HUES64 (cell line): ENCODE measurements around the gene HOXA11.

Experiments
- H3K27ac ChIP-seq: 2 replicates; pipeline ENCODE4 v1.7.0; 2013; ENCODE audit warnings: low read depth, low read length, inconsistent platforms
- H3K27me3 ChIP-seq: 2 replicates; pipeline ENCODE4 v1.6.1; 2013; ENCODE audit warnings: mild to moderate bottlenecking, low read length; ENCODE audit not compliant: insufficient read depth
- H3K36me3 ChIP-seq: 2 replicates; pipeline ENCODE4 v1.6.1; 2013; ENCODE audit warnings: mild to moderate bottlenecking, low read length; ENCODE audit not compliant: insufficient read depth
- H3K4me1 ChIP-seq: 2 replicates; pipeline ENCODE4 v1.6.1; 2013; ENCODE audit warnings: mild to moderate bottlenecking, low read length, moderate library complexity; ENCODE audit not compliant: insufficient read depth
- H3K4me3 ChIP-seq: 2 replicates; pipeline ENCODE4 v1.5.1; 2013; ENCODE audit warnings: mild to moderate bottlenecking, low read length, moderate library complexity
- H3K9ac ChIP-seq: 2 replicates; pipeline ENCODE4 v1.6.1; 2013; ENCODE audit warnings: mild to moderate bottlenecking, low read depth, low read length
- H3K9me3 ChIP-seq: 2 replicates; pipeline ENCODE4 v1.6.1; 2013; ENCODE audit warnings: low read depth, low read length; ENCODE audit not compliant: insufficient read depth
- whole genome bisulfite sequencing: fragments of 150-250, 120-280 bp; methylation state at CpG from one replicate; pipeline ENCODE4 v1.1.7; 2013; ENCODE audit warnings: missing lambda C conversion rate; 5-methylcytosine and 5-hydroxymethylcytosine counted together

The HOXA11 gene

DNA sequence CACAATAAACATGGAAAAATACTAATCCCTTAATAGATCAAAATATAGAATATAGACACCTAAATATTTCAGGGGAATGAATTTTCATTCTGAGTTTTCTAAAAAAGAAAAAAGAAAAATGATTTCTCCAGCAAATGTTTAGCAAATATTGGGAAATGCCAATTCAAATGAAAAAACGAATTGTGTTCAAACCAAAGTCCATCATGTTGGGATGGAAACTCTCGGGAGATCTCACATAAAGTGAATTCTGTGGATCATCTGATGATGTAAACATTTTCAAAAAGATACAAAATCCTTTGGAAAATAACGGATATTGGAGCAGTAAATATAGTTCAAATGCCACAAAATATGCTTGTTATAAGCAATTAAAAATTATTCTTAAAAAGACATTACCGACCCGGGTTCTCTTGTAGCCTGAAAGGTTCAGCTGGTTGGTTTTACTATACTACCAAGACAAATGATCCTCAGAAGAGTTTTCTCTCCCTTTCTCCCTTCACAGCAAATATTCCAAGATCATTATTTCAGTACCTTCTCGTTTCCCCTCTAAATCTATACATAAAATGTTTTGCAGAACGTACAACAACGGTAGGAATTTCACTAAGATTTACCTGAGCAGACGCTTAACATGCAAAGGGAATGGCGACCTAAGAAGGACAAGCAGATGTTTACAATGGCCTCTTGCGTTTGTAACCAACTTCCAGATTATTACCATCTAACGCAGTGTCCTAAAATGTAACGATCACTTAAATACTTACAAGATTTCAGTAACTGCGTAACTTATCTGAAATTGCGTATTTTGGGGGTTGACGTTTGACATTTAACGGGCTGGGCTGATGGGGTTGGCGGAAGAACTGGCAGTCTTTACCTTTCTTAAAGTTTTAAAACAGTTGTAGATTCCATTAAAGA is 12.4 kb upstream of the HOXA11 start:
- Histone ChIP-seq H3K36me3 (no peaks in the 10 kb centered on the region), H3K4me3 (no peak overlapping the region), H3K27me3 (peaks cover 100% of the 10 kb centered on the region), H3K9ac (no peak overlapping the region), H3K4me1 (no peaks in the 10 kb centered on the region), H3K27ac (no peak overlapping the region), H3K9me3 (no peaks in the 10 kb centered on the region)
- WGBS, result 22% methylated on average over 17 of the region's 18 CpGs

DNA sequence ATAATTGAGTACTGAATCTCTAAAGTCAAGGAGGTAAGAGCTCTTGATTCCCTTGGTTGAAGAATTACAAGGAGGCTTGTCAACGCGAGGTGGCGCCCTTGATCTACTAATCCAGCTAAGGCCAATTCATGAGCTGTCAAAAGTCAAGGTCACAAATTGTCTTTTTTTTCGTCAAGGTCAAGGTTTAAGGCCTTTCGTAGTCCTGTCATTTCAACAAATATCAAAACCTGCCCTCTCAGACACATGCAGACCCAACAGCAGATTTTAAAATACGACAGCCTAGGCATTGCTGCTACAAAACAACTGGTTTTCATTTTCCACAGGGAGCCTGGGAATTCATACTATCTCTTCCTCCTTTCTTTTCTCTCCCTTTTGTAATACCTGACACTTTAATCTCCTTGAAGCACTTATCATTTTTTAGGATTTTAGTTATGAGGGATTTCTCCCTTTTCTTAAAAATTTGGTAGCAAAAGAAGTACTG is 11.3 kb upstream of the HOXA11 start:
- Histone ChIP-seq H3K4me3 (no peak overlapping the region), H3K4me1 (no peaks in the 10 kb centered on the region), H3K27me3 (peaks cover 100% of the 10 kb centered on the region), H3K27ac (no peak overlapping the region), H3K9ac (no peak overlapping the region), H3K9me3 (no peaks in the 10 kb centered on the region), H3K36me3 (no peaks in the 10 kb centered on the region)
- 2% methylated on average over 6 of the region's 6 CpGs for WGBS

DNA sequence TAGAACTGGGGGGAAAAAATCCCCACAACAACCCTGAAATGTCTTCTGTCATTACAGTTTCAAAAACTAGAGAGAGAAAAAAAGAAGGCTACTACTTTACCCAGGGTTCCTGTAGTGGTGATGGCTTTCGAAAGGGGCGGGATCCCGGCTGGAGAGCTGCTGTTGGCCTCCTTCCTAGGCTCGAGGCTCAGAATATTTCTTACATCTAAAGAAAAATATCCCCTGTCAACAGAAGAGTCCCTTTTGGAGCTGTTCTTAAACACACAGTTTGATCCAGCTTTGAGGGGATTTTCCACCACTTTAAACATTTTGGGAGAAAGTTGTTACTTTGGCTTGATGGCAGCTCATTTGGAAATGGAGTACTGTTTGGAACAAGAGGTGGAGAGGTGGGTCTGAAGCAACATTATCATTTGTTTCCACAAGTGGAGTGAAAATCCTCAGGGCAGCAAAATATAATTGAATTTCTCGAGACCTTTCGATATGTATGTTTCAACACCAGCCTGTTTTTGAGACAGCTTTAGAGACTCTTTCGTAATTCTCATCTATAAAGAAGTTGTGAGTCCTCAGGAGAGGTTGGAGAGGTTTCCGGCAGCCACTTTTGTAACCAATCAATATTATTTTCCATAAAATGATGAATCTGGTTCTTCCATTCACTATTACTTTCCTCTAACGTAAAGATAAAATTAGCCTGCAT is 9.8 kb upstream of the HOXA11 start:
- Histone ChIP-seq H3K36me3 (no peaks in the 10 kb centered on the region), H3K4me1 (no peaks in the 10 kb centered on the region), H3K27me3 (peaks cover 100% of the 10 kb centered on the region), H3K9me3 (no peaks in the 10 kb centered on the region), H3K9ac (no peak overlapping the region), H3K4me3 (no peak overlapping the region), H3K27ac (no peak overlapping the region)
- 48% methylated on average over 9 of the region's 9 CpGs for WGBS

DNA sequence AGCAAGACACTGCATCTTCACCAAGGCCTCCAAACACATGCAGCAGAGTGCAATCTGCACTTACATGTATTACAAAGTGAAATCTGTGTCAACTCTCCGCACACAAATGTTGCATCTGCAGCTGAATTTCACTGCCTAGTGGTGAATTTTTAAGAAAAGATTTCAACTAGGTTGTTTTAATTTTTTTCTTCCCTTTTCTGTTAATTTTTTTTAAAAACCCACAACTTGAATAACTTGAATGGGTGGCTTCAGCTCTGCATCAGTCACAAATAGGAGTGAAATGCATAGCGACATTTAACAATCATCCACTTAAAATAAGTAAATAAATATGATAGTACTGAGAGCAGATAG is 8.9 kb upstream of the HOXA11 start:
- H3K4me1 ChIP-seq, result no peaks in the 10 kb centered on the region; the same call in 1 of the 2 replicates
- 0% methylated on average over 1 of the region's 2 CpGs for WGBS
- no peak overlapping the region for H3K27ac ChIP-seq
- no peaks in the 10 kb centered on the region for H3K9me3 ChIP-seq
- peaks cover 100% of the 10 kb centered on the region for H3K27me3 ChIP-seq
- no peak overlapping the region for H3K9ac ChIP-seq
- no peaks in the 10 kb centered on the region for H3K36me3 ChIP-seq
- H3K4me3 ChIP-seq, result no peak overlapping the region

DNA sequence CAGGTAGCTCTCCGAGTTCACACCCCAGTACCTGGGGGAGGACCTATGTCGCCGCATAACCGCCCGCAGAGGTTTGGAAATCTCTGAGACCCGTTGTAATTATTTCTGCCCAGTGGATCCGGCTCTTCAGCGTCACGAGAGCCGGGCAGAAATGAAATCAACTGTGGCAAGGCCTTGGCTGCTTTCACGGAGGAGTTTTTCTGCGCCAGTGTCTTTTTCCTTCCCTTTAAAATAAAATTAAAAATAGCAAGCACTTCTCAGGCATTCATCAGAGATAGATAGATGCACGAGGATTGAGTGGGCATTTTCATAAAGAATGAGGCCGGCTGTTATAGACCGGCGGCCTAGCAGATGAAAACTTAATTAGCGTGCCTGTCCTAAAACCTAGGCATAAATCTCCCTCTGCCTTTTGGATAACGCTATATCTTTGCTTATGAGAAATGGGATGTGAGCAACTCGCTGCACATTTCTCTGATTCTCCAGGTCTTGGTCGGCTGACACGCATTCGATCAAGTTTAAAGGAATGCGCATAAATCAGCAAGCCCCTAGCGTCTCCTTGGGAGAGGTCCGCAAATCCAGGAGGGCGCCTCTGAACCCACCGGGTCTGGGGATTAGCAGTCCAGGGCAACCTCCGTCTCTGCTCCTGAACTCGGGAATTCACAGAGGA is 8.4 kb upstream of the HOXA11 start:
- Histone ChIP-seq H3K9me3 (no peaks in the 10 kb centered on the region), H3K9ac (no peak overlapping the region), H3K4me3 (no peak overlapping the region), H3K27ac (no peak overlapping the region), H3K27me3 (peaks cover 100% of the 10 kb centered on the region), H3K36me3 (no peaks in the 10 kb centered on the region), H3K4me1 (no peaks in the 10 kb centered on the region; the same call in 1 of the 2 replicates)
- WGBS, result 6% methylated on average over 29 of the region's 29 CpGs

DNA sequence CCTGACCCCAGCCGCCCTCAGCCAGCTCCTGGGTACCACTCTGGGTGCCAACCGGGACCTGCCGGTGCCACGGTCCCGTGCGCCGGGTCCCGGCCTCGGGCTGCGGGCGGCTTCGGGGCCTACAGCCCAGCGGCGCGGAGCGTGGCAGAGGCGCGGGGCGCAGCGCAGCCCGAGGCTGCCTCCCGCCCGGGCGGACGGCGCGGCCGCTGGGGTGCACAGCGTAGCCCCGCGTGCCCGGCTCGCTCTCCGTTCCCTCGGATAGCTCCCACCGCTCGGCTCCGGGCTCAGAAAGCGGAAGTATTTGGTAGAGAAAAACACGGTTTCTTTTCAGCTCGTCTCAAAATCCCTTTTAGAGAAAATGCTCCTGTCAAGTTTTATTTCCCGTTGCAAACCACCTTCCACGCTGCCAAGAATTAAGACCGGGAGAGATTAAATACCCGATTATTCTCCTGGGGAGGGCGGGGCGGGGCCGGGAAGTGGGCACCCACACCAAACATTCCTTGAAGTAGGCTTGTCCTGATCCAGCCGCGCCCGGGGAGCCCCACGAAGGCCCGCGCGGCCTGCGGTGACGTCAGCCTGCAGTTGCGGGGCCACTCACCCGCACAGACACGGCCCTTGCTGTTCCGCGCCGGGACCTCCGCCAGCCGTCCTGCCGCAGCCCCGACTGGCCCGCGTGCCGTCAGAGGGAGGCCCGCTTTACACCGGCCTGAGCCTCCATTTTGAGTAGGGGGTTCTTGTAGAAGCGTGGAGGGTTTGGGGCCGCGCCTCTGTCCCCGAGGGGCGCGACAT is 7.7 kb upstream of the HOXA11 start:
- peaks cover 100% of the 10 kb centered on the region for H3K27me3 ChIP-seq
- no peaks in the 10 kb centered on the region for H3K36me3 ChIP-seq
- H3K9me3 ChIP-seq, result no peaks in the 10 kb centered on the region
- peaks cover under 1% of the 10 kb centered on the region; the same call in 1 of the 2 replicates for H3K4me1 ChIP-seq
- H3K9ac ChIP-seq, result no peak overlapping the region
- WGBS, result 3% methylated on average over 78 of the region's 78 CpGs
- no peak overlapping the region for H3K4me3 ChIP-seq
- no peak overlapping the region for H3K27ac ChIP-seq

DNA sequence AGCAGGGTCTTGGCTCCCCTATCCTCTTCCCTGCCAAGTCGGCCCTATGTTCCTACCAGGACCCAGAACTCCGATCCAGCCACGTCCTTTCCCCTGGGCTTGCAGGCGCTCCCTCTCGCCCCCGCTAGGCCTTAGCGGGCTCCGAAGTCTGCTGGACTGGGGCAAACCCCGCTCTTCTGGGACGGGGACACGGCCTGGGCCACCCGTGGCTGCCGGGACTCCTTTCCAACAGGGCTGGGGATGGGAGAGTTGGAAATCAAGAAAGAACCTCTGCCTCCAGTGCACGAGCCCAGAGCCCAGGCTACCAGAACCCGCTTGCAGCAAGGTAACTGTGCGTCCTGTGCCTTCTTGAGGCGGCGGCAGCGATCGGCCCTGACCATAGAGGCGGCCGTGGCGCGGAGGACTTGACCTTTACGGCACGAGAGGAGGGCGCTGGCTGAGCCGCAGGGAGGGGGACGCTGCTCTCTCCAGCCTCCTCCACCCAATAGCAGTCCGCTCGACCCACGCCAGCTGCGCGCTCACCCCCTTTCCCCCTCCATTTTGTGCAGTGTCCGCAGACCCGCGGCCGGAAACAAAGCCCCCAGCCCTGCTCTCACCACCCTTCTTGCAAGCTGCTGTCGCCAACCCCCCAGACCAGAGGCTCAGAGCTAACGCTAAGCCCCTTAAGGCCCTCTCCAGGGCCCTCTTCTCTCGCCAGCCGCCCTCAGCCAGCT is 7.0 kb upstream of the HOXA11 start:
- H3K9me3 ChIP-seq, result no peaks in the 10 kb centered on the region
- no peak overlapping the region for H3K4me3 ChIP-seq
- peaks cover 3% of the 10 kb centered on the region; the same call in 1 of the 2 replicates for H3K4me1 ChIP-seq
- no peaks in the 10 kb centered on the region for H3K36me3 ChIP-seq
- WGBS, result 3% methylated on average over 42 of the region's 42 CpGs
- no peak overlapping the region for H3K9ac ChIP-seq
- H3K27ac ChIP-seq, result no peak overlapping the region
- peaks cover 100% of the 10 kb centered on the region for H3K27me3 ChIP-seq

DNA sequence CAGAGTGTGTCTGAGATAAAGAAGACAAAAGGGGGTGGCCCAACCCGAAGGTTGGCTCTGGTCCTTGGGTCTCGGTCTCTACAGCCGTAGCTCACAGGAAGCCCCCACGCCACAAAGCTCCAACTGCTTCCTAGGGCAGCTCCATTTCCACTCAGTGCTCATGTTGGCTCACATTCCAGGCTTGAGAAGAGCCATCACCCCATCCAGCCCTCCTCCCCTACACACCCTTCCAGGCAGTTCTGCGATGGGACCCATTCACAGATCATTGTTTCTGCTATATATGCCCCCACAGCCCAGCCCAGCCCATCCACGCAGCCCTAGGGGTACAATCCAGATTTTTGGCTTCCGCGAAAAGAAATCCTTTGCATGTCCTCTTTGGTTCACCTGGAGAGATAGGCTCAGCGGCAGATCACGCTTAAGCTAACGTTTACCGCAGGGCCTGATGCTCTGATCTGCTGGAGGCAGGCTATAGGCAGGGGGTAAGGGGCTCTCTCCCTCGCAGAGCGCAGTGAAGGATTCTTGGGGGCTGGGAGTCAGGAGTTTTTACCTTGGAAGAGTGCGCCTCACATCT is 6.2 kb upstream of the HOXA11 start:
- Histone ChIP-seq H3K4me3 (no peak overlapping the region), H3K36me3 (no peaks in the 10 kb centered on the region), H3K27me3 (peaks cover 100% of the 10 kb centered on the region), H3K4me1 (peaks cover 3% of the 10 kb centered on the region; the same call in 1 of the 2 replicates), H3K27ac (no peak overlapping the region), H3K9me3 (no peaks in the 10 kb centered on the region), H3K9ac (no peak overlapping the region)
- WGBS, result 13% methylated on average over 15 of the region's 15 CpGs

DNA sequence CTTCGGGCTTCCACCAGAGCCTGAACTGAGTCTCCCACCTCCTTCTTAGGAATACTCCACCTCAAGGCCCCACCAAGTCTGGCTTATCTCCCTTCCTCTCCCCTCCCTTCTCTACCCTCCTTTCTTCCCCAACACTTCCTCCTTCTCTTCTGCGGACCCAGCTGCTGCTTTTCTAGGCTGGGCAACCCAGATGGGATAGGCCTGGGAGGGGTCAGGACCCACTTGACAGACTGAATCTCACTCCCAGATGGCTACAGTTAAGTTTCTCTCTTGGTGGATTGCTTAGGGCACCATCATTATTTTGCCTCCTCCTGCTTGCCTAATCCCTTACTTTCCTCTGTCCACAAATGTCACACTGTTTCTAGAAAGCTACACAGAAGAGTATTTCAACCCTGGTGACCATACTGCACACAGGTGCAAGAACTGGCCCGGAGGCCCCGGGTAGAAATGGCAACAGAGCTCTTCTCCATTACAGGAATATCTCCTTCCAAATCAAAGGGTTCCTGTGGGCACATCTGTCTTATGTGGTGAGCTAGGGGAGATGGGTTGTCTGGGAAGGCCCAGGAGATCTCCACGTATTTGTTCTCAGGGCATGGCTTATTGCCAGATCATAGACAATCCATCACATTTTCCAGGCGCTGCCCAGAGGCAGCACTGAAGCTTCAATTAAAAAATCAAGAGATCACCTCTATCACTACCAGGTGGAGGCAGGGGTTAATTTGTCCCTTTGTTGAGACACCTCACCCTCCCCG is 5.1 kb upstream of the HOXA11 start:
- WGBS, result 46% methylated on average over 7 of the region's 7 CpGs
- Histone ChIP-seq H3K4me3 (no peak overlapping the region), H3K4me1 (peaks cover 3% of the 10 kb centered on the region; the same call in 1 of the 2 replicates), H3K27ac (no peak overlapping the region), H3K9ac (no peak overlapping the region), H3K9me3 (no peaks in the 10 kb centered on the region), H3K36me3 (no peaks in the 10 kb centered on the region), H3K27me3 (peaks cover 100% of the 10 kb centered on the region)
